ENCODE results near the gene TBC1D22A.
"Not testable (repeated sequence)": the region's sequence is repeated elsewhere in the genome, so short reads cannot be mapped to it uniquely, and the experiment has no call there.

TBC1D22A gene

GRCh38 chr22:47167921-47168320 lies 405.5 kb downstream of the TBC1D22A start:
- not testable (repeated sequence) for DNase-seq (ENCODE audit: low read depth, low spot score)

- no peak for DNase-seq (ENCODE audit: low read depth, low spot score)
Measured at GRCh38 chr22:47168441-47168840, 406.0 kb downstream of the TBC1D22A start.

DNA sequence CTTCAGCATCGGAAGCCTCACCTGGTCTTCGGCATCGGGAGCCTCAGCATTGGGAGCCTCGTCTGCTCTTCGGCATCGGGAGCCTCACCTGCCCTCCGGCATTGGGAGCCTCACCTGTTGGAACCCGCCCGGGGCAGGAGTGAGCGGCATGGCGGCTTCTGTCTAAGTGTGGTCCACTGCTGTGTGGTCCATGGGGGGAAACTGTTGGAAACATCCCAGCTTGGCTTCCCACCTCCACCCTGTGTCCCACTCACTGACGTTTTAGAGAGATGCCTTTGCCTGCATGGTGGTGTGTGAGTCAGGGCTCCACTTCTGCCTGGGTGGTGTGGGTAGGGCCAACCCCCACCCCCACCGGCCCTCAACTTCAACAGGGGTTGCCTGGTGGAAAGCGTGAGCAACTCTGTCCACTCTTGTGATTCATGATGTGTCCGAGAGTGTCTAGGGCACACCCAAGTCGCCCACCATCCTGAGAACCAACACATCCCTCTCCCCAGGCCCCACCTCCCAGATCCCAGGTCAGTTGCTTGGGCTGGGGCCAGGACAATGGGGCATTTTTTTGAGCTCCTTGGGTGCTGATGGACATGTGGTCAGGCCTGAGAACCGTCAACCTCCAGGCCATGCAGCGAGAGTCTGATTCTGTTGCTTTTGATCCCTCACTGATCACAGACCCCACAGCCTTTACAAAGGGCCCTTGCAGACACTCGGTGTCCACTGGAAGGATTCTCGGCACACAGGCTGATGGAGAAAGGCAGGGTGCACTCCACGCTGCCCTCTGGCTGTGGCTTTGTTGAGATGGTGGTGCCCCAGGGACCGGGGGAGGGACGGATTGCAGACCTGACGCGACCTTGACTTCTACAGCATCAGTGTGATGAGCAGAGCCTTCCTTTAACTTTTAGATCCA lies 406.7 kb downstream of the TBC1D22A start:
- DNase-seq (ENCODE audit: low read depth, low spot score), result no peak

GRCh38 chr22:47169801-47170140 lies 407.3 kb downstream of the TBC1D22A start:
- DNase-seq (ENCODE audit: low read depth, low spot score), result no peak

GRCh38 chr22:47170511-47171440 lies 408.3 kb downstream of the TBC1D22A start:
- not testable (repeated sequence) for DNase-seq (ENCODE audit: low read depth, low spot score)

GRCh38 chr22:47171441-47172221 lies 409.2 kb downstream of the TBC1D22A start:
- DNase-seq (ENCODE audit: low read depth, low spot score), result no peak

- DNase-seq (ENCODE audit: low read depth, low spot score), result no peak
Measured at GRCh38 chr22:47172771-47173534, 410.5 kb downstream of the TBC1D22A start.

- no peak for DNase-seq (ENCODE audit: low read depth, low spot score)
Measured at GRCh38 chr22:47173535-47174021, 411.1 kb downstream of the TBC1D22A start.

- no peak for DNase-seq (ENCODE audit: low read depth, low spot score)
Measured at GRCh38 chr22:47174096-47174495, 411.6 kb downstream of the TBC1D22A start.

- DNase-seq (ENCODE audit: low read depth, low spot score), result no peak
Measured at GRCh38 chr22:47174671-47175112, 412.2 kb downstream of the TBC1D22A start.

DNA sequence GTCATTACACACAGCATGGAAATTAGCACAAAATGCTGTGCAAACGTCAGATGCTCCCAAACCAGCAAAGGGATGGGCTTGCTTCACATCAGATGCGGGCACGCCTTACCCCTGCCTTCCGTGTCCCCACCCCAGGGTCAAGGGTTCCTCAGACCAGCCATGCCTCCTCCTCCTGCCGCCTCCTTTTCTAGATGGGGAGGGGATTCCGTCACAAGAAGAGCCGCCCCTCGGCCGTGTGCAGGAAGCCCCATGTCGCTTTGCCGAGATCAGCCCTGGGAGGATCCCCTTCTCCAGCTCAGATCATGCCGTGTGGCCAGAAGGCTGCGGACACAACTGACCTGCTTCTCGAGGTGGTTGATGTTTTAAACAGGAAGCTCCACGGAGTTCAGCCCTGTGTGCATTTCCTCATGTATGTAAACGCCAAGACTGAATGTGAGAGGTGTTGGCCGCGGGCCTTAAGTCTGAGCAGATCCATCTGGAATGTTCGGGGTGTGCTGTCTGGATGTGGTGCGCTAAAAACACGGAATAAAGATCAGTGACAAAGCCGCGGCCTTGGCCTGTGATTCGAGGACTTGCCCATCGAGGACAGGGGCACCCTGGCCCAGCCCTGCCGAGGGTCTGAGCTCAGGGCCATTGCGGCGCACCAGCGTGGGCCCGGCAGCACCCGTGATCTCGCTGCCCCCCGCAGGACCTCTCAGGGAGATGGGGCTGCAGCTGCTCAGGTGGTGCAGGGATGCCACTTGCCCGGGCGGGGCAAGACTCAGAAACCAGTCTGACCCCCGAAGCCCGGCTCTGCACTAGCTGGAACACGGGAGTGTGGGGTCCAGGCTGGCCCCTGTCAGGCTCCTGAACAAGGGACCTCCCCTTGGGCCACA lies 412.9 kb downstream of the TBC1D22A start:
- DNase-seq (ENCODE audit: low read depth, low spot score), result no peak

DNA sequence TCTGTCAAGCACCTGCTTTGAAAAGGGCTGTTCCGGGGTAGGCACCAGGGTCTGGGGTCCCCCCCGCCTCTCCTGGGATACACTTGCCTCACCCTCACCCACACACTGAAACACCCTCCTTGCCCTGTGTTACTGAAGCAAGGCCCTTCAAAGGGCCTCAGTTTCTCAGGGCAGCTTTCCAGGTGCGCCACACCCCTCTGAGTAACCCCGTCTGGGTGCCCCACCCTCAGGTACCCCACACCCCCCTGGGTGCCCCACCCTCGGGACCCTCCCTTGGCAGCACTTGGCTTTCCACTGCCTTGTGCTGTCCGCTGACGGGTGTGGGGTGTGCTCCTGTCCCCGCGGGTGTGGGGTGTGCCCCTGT lies 413.6 kb downstream of the TBC1D22A start:
- DNase-seq (ENCODE audit: low read depth, low spot score), result no peak

DNA sequence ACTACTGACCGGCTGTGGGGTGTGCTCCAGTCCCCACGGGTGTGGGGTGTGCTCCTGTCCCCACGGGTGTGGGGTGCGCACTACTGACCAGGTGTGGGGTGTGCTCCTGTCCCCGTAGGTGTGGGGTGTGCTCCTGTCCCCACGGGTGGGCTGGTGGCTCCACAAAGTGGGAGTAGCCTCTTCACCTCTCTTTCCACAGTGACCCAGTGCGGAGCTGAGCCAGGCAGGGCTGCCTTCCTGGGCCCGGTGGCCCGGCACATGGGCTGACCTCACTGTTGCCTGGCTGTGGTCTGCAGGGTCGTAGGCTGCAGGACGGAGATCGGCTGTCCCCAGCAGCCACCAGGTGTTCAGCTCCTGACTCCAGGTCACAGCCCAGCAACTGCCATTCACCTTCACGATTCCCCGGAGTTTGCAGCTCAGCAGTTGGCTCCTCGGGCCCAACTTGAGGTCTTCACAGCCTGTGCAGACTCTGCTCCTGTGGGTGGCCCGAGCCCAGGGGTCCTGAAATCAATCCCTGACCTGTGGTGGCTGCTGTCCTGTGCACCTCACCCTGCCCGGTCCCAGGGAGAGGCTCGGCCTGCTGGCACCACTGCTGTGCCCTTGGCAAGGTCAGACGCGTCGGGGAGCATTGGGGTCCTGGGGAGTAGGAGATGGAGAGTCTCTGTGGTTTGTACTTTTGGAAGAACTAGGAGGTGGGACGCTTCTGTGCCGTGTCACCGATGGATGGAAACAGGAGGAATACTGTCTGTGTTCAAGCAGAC lies 414.3 kb downstream of the TBC1D22A start:
- DNase-seq (ENCODE audit: low read depth, low spot score), result no peak

- no peak for DNase-seq (ENCODE audit: low read depth, low spot score)
Measured at GRCh38 chr22:47177334-47177815, 414.9 kb downstream of the TBC1D22A start.

DNA sequence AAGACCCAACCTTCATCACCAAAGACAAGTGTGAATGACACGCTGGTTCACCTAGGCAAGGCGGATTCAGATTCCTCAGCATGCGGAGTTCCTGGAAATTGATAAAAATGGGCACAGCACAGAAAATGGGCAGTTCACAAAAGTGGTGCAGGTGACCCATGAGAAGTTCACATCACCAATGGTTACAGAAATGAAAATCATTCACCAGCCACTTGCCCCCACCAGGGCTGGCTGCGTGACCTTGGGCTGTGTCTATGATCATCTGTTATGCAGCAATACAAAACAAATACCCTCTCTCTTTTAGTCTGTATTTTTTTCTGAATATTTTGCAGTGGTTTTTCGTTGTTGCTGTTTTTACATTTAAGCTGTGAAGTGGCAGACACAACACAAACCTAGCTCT lies 415.9 kb downstream of the TBC1D22A start:
- DNase-seq (ENCODE audit: low read depth, low spot score), result no peak

- DNase-seq (ENCODE audit: low read depth, low spot score), result no peak
Measured at GRCh38 chr22:47180796-47181195, 418.3 kb downstream of the TBC1D22A start.

GRCh38 chr22:47187176-47187957 lies 424.9 kb downstream of the TBC1D22A start:
- no peak for DNase-seq (ENCODE audit: low read depth, low spot score)
